ENCODE measurements around the gene CFP. TPM values are rescaled to one million over a fixed set of nuclear protein-coding genes. Genes with fewer than 3 reads are reported as not detected.

The CFP gene
- total RNA-seq, 1 experiment from 2014 or later = 1.3 TPM

DNA sequence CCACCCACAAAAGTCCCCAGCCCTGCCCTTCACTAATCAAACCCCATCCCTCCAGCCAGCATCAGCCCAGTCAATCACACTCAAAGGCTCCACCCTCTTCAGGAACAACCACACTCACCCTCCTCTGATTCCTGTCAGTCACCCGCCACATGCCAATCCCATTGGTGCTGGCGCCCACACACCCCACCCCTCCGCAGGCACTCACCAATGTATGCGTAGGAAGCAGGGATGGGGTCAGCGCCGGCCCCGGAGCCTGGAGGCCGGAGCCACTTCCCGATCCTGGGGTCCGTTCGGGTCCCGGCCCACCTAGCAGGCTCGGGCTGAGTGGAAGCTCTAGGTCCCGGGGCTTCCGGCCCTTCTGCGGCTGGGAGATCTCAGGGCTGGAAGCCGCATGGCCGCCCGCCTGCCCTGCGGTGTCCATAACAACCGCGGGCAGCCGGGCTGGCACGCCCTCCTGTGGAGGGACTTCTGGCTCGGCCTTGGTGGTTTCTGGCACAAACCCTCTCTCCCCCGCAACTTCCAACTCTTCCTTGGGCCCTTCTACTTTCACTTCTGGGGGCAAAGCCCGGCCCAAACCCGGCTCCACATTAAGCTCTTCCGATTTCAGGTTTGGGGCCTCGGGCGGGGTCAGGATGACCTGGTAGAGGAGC, 7.9 kb upstream of the CFP start (continued):
- TF ChIP-seq EZH2phosphoT487 (IDR thresholded peaks at IDR 0.05; ENCODE audit: borderline replicate concordance) (no peak), CEBPB (IDR thresholded peaks at IDR 0.05; ENCODE audit: low read depth) (no peak)

- TF ChIP-seq CEBPB (IDR thresholded peaks at IDR 0.05; ENCODE audit: low read depth) (no peak), POLR2AphosphoS5 (IDR thresholded peaks at IDR 0.05; ENCODE audit: low read depth, low read length) (no peak), JUND (IDR thresholded peaks at IDR 0.05) (no peak), ZNF274 (IDR thresholded peaks at IDR 0.05; ENCODE audit: low read depth, low read length) (no peak), FOSL1 (IDR thresholded peaks at IDR 0.05; ENCODE audit: low read depth) (no peak), SP1 (IDR thresholded peaks at IDR 0.05; ENCODE audit: low read depth) (no peak), ELF1 (IDR thresholded peaks at IDR 0.05; ENCODE audit: borderline replicate concordance, low read depth) (no peak), YY1 (IDR thresholded peaks at IDR 0.05; ENCODE audit: extremely low read depth, insufficient replicate concordance, low read depth, low read length) (no peak), SIN3A (IDR thresholded peaks at IDR 0.05; ENCODE audit: low read depth) (no peak), EGR1 (IDR thresholded peaks at IDR 0.05; ENCODE audit: low read depth) (no peak), ZFX (IDR thresholded peaks at IDR 0.05) (no peak), ZBTB33 (IDR thresholded peaks at IDR 0.05; ENCODE audit: extremely low read depth, insufficient replicate concordance, low read length) (no peak), RAD21 (IDR thresholded peaks at IDR 0.05; ENCODE audit: low read depth) (no peak), POLR2A (IDR thresholded peaks at IDR 0.05; ENCODE audit: borderline replicate concordance, extremely low read depth, insufficient read depth, insufficient read length) (no peak), CBX3 (IDR thresholded peaks at IDR 0.05; ENCODE audit: low read depth) (no peak), EZH2phosphoT487 (IDR thresholded peaks at IDR 0.05; ENCODE audit: borderline replicate concordance) (no peak)
- TF ChIP-seq, protein P1, sequence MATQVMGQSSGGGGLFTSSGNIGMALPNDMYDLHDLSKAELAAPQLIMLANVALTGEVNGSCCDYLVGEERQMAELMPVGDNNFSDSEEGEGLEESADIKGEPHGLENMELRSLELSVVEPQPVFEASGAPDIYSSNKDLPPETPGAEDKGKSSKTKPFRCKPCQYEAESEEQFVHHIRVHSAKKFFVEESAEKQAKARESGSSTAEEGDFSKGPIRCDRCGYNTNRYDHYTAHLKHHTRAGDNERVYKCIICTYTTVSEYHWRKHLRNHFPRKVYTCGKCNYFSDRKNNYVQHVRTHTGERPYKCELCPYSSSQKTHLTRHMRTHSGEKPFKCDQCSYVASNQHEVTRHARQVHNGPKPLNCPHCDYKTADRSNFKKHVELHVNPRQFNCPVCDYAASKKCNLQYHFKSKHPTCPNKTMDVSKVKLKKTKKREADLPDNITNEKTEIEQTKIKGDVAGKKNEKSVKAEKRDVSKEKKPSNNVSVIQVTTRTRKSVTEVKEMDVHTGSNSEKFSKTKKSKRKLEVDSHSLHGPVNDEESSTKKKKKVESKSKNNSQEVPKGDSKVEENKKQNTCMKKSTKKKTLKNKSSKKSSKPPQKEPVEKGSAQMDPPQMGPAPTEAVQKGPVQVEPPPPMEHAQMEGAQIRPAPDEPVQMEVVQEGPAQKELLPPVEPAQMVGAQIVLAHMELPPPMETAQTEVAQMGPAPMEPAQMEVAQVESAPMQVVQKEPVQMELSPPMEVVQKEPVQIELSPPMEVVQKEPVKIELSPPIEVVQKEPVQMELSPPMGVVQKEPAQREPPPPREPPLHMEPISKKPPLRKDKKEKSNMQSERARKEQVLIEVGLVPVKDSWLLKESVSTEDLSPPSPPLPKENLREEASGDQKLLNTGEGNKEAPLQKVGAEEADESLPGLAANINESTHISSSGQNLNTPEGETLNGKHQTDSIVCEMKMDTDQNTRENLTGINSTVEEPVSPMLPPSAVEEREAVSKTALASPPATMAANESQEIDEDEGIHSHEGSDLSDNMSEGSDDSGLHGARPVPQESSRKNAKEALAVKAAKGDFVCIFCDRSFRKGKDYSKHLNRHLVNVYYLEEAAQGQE (IDR thresholded peaks at IDR 0.05; ENCODE audit: low read depth) = no peak
- TF ChIP-seq, protein P2, sequence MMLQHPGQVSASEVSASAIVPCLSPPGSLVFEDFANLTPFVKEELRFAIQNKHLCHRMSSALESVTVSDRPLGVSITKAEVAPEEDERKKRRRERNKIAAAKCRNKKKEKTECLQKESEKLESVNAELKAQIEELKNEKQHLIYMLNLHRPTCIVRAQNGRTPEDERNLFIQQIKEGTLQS (IDR thresholded peaks at IDR 0.05) = no peak
- intact Hi-C loops (cut with micrococcal nuclease) = no loop called here
- no peak for ATAC-seq
- H3K4me1 ChIP-seq (ENCODE audit: control insufficient read depth in 1 of 2, insufficient read depth in 2 of 2, low read length in 2 of 2) = no peaks in the 10 kb centered on the region
- H3K27me3 ChIP-seq (ENCODE audit: insufficient read depth, low read length) = no peaks in the 10 kb centered on the region
- no peak overlapping the region for H3K9ac ChIP-seq (ENCODE audit: low read length)
- no peak overlapping the region for H3K4me3 ChIP-seq (replicated peaks in 1 of 2; ENCODE audit: low read depth in 1 of 2, low read length in 2 of 2)
- H3K9me3 ChIP-seq (ENCODE audit: control insufficient read depth in 1 of 2, insufficient read depth in 1 of 2, low read depth in 1 of 2, low read length in 2 of 2) = no peaks in the 10 kb centered on the region
- BruUV-seq (replicated peaks) = no TSS peak
- H3K9me2 ChIP-seq (ENCODE audit: insufficient read depth) = no peaks in the 10 kb centered on the region
- H3K36me3 ChIP-seq (ENCODE audit: control insufficient read depth in 1 of 2, insufficient read depth in 2 of 2, low read length in 2 of 2) = peaks cover 2 to 3% of the 10 kb centered on the region in 2 experiments; a peak in 3 of 4 replicates
- H2AFZ ChIP-seq (ENCODE audit: low read depth, low read length, poor library complexity, severe bottlenecking) = no peak overlapping the region
- RAD21 ChIA-PET (ENCODE audit: low non-redundant PET in 1 of 2, low total read pairs in 2 of 2, uncharacterized antibody in 2 of 2, unreplicated experiment in 2 of 2) = no interaction called here
- DNase-seq (ENCODE audit: low read depth, low spot score) = no peak
- POLR2A ChIA-PET = no interaction called here
- H4K20me1 ChIP-seq (ENCODE audit: insufficient read depth) = no peaks in the 10 kb centered on the region
- CTCF ChIA-PET = no interaction called here
- H3K27ac ChIP-seq (ENCODE audit: low read depth, low read length) = no peak overlapping the region
- H3K79me2 ChIP-seq (ENCODE audit: insufficient read depth, low read length) = no peaks in the 10 kb centered on the region
- no peak overlapping the region for H3K4me2 ChIP-seq (ENCODE audit: low read length)
These were observed 5.3 kb upstream of the CFP start for GRCh38 chrX:47634871-47635575.
